Thyroid gland (tissue), 4 donors: ENCODE data around the gene CDHR5. TPM values are rescaled to one million over a fixed set of nuclear protein-coding genes. Genes with fewer than 3 reads are reported as not detected.

ENCODE experiments used
- DNase-seq, 2 donors: peaks; one replicate each; pipeline ENCODE4 v3.0.0-alpha.2; 2019
- H3K27ac ChIP-seq, 3 donors: fragments of 200-600 bp; sonication (generic); 1 replicate in 2 of 3; 2 replicates in 1 of 3; pipeline ENCODE4 v1.5.1; 2016 to 2019; ENCODE audit warnings: mild to moderate bottlenecking in 1 of 3, moderate library complexity in 1 of 3
- H3K27me3 ChIP-seq: fragments of 200-600 bp; sonication (generic); one replicate; pipeline ENCODE4 v1.5.1; 2019
- H3K36me3 ChIP-seq, 2 donors: fragments of 200-600 bp; sonication (generic); one replicate each; pipeline ENCODE4 v1.5.1; 2016 to 2019
- H3K4me1 ChIP-seq, 2 donors: fragments of 200-600 bp; sonication (generic); one replicate each; pipeline ENCODE4 v1.5.1; 2017 to 2019
- H3K4me3 ChIP-seq, 3 donors: fragments of 200-600 bp; sonication (generic); replicated peaks in 1 of 3; 1 replicate in 2 of 3; 2 replicates in 1 of 3; pipeline ENCODE4 v1.5.1; 2016; ENCODE audit warnings: mild to moderate bottlenecking in 1 of 3
- H3K9me3 ChIP-seq: fragments of 200-600 bp; sonication (generic); one replicate; pipeline ENCODE4 v1.5.1; 2017
- POLR2A ChIP-seq, 2 donors: fragments of 450-650 bp; IDR thresholded peaks; one replicate each; pipeline ENCODE4 v1.6.1; 2017; ENCODE audit warnings: antibody characterized with exemption in 2 of 2, mild to moderate bottlenecking in 2 of 2, moderate library complexity in 1 of 2
- WGBS, 2 donors: methylation state at CpG; one replicate each; pipeline ENCODE4 v1.1.5; 2017; 5-methylcytosine and 5-hydroxymethylcytosine counted together
- intact Hi-C: fragments of 100-400 bp; cut with DNase I; formaldehyde crosslinking; loops from one replicate; pipeline ENCODE4 v1.15.1; 2023
- total RNA-seq, 4 donors: library from RNA; depleted of rRNA; stranded (reverse); fragments of >200 nt; gene quantifications; one replicate each; pipeline ENCODE4 v1.2.3, GENCODE V29; 2016
- TF ChIP-seq, protein P1 (sequence below), 6 experiments: fragments of 200-600 bp in 3 of 6; fragments of 450-650 bp in 3 of 6; sonication (generic) in 3 of 6; IDR thresholded peaks; one replicate each; pipeline ENCODE4 v1.5.1; 2016 to 2019; ENCODE audit warnings: antibody characterized with exemption in 6 of 6, mild to moderate bottlenecking in 2 of 6, inconsistent platforms in 1 of 6, moderate library complexity in 1 of 6

Gene CDHR5, protein sequence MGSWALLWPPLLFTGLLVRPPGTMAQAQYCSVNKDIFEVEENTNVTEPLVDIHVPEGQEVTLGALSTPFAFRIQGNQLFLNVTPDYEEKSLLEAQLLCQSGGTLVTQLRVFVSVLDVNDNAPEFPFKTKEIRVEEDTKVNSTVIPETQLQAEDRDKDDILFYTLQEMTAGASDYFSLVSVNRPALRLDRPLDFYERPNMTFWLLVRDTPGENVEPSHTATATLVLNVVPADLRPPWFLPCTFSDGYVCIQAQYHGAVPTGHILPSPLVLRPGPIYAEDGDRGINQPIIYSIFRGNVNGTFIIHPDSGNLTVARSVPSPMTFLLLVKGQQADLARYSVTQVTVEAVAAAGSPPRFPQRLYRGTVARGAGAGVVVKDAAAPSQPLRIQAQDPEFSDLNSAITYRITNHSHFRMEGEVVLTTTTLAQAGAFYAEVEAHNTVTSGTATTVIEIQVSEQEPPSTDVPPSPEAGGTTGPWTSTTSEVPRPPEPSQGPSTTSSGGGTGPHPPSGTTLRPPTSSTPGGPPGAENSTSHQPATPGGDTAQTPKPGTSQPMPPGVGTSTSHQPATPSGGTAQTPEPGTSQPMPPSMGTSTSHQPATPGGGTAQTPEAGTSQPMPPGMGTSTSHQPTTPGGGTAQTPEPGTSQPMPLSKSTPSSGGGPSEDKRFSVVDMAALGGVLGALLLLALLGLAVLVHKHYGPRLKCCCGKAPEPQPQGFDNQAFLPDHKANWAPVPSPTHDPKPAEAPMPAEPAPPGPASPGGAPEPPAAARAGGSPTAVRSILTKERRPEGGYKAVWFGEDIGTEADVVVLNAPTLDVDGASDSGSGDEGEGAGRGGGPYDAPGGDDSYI
- not detected for total RNA-seq

DNA sequence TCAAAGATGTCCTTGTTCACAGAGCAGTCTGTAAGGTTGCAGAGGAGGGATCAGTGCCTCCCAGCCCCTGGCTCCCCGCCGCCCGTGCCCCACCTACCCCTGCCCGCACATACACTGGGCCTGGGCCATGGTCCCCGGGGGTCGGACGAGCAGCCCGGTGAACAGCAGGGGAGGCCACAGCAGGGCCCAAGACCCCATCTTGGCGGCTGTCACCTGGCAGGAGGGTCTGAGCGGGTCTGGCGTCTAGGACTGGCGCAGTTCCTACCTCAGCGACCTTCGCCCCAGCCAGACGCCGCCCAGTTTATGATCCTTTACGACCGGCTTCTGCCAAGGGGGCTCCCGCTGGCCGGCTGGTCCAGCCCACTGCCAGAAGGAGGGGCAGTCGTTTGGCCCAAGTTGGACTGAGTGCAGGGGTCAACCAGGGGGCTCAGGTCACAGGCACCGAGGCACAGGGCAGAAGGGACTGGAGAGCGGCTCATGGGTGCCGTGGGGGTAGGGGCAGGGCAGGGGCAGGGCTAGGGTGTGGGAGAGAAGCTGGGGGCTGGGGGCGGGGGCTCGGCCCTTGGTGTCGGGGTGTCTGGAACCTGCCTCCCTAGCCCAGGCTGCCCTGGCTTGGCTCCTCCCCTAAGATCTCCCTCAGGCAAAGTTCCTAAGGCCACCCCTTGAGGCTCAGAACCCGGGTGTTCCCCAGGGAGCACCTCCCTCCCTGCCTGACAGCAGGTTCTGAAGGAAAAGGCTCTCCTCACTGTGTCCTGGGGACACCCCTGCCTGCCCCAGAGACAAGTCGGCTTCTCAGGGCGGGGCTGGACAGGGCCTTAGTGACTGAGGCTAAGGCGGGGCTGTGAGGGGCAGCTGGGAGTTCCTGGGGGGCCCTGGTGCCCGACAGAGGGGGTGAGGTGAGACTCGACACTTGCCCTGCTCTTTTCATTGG, at the start of gene CDHR5:
CDHR5 (minus strand) TSS at position 251 of the 931 bp plus-strand sequence; CDS start at position 198, 53 bp downstream.
- TF ChIP-seq POLR2A (IDR thresholded peaks at IDR 0.05) = no peak
- TF ChIP-seq, protein P1, sequence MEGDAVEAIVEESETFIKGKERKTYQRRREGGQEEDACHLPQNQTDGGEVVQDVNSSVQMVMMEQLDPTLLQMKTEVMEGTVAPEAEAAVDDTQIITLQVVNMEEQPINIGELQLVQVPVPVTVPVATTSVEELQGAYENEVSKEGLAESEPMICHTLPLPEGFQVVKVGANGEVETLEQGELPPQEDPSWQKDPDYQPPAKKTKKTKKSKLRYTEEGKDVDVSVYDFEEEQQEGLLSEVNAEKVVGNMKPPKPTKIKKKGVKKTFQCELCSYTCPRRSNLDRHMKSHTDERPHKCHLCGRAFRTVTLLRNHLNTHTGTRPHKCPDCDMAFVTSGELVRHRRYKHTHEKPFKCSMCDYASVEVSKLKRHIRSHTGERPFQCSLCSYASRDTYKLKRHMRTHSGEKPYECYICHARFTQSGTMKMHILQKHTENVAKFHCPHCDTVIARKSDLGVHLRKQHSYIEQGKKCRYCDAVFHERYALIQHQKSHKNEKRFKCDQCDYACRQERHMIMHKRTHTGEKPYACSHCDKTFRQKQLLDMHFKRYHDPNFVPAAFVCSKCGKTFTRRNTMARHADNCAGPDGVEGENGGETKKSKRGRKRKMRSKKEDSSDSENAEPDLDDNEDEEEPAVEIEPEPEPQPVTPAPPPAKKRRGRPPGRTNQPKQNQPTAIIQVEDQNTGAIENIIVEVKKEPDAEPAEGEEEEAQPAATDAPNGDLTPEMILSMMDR (IDR thresholded peaks at IDR 0.05) = no peak
- no peak within 1 kb of the TSS for H3K27ac ChIP-seq
- no peaks in the 10 kb centered on the region for H3K27me3 ChIP-seq
- H3K4me3 ChIP-seq = no peak within 1 kb of the TSS
- DNase-seq = no peak
- no peaks in the 10 kb centered on the region for H3K4me1 ChIP-seq
- no peaks in the 10 kb centered on the region for H3K9me3 ChIP-seq
- whole genome bisulfite sequencing, 2 donors = 81 to 85% methylated on average over 10 to 14 of the region's 33 CpGs
- intact Hi-C loops = no loop called here
- no peaks in the 10 kb centered on the region for H3K36me3 ChIP-seq

DNA sequence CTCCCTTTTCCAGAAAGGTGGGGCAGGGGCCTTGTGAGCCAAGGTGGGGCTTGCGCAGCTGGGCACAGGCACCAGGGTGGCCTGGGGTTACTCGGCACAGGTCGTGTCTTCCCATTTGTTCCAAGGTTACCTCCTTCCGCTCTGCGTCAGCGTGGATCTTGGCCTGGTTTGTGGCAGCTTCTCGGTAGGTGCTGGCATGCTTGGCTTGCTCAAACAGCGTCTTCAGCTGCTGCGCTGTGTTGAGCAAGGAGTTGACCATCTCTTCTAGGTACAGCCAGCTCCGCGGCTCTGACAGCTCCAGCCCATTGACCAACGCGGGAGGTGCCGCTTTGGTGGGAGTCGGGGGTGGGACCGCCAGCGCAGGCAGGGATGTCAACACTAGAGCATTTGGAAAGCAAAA, 49.7 kb upstream of the CDHR5 start:
- TF ChIP-seq POLR2A (IDR thresholded peaks at IDR 0.05) = no peak
- TF ChIP-seq, protein P1 (IDR thresholded peaks at IDR 0.05) = no peak
- Histone ChIP-seq H3K9me3 (no peaks in the 10 kb centered on the region), H3K36me3 (peaks cover 23 to 24% of the 10 kb centered on the region in 2 donors), H3K4me1 (peaks cover 0 to 3% of the 10 kb centered on the region in 2 donors), H3K4me3 (no peak overlapping the region), H3K27me3 (no peaks in the 10 kb centered on the region), H3K27ac (no peak overlapping the region)
- intact Hi-C loops = no loop called here
- DNase-seq = no peak
- 95% methylated on average over 17 of the region's 17 CpGs for WGBS, 2 donors

DNA sequence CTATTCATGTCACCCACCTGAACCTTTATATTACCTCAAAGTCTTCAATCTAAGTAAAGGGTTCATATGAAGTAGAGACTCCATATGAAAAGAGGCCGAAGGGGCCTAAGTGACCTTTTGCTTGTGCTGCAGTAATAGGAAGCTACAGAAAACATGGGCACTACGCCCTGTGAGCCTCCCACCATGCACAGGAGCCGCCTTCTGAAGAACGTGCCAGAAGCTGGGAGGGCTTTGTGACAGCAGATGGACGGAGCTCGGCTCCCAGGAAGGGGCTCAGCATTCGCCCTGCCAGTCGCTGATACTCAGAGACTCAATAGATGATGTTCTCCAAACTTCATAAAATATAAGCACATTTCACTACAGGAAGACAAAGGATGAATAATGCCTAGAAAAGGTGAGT, 49.1 kb upstream of the CDHR5 start:
- DNase-seq = no peak
- WGBS, 2 donors = 93 to 97% methylated on average over 8 of the region's 8 CpGs
- TF ChIP-seq, protein P1 (IDR thresholded peaks at IDR 0.05) = no peak
- TF ChIP-seq POLR2A (IDR thresholded peaks at IDR 0.05) = no peak
- Histone ChIP-seq H3K27ac (no peak overlapping the region), H3K36me3 (peaks cover 18 to 23% of the 10 kb centered on the region in 2 donors), H3K9me3 (no peaks in the 10 kb centered on the region), H3K27me3 (no peaks in the 10 kb centered on the region), H3K4me1 (peaks cover 0 to 3% of the 10 kb centered on the region in 2 donors), H3K4me3 (no peak overlapping the region)
- intact Hi-C loops = no loop called here

DNA sequence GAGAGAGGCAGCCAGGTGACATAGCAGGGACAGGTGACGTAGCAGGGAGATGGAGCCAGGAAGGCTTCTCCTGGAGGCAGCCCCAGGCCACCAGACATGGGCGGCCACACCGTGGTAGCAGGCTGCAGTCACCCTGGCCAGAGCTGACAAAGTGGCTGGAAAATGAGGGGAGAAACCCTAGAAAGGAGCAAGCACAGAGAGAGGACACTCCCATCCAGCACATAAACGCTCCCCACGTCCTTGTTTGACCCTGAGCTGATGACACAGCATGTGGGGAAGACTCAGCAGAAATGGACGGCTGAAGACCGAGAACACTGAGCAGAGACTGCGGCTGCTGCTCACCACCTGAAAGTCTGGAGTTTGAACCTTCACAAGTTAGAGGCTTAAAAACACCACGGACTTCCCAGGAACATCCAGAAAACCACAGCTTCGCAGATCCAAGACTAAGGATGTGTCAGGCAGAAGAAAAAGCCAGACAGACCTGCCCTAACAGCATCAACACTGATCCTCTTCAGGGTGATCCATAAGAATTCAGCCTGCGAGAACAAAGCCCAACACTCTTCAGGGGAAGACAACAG, 41.0 kb upstream of the CDHR5 start:
- DNase-seq = no peak
- Histone ChIP-seq H3K27me3 (no peaks in the 10 kb centered on the region), H3K4me3 (no peak overlapping the region), H3K4me1 (peaks cover 3 to 7% of the 10 kb centered on the region in 2 donors), H3K9me3 (no peaks in the 10 kb centered on the region), H3K27ac (peak overlapping the region in 1 of 3 donors; percentile 26), H3K36me3 (peaks cover 5 to 6% of the 10 kb centered on the region in 2 donors)
- intact Hi-C loops = loop anchor here (10.0 kb wide), 1 partner anchor 59 kb away; no protein-coding TSS in a partner anchor
- TF ChIP-seq, protein P1 (IDR thresholded peaks at IDR 0.05) = no peak
- TF ChIP-seq POLR2A (IDR thresholded peaks at IDR 0.05) = no peak
- 84 to 95% methylated on average over 11 of the region's 11 CpGs for WGBS, 2 donors
